H9 (cell line): ENCODE data around the gene TECPR2. TPM values are rescaled to one million over a fixed set of nuclear protein-coding genes. Genes with fewer than 3 reads are reported as not detected.

Experiments used
- DNase-seq: peaks from one replicate; pipeline ENCODE4 v3.0.0-alpha.2; 2017
- H2AFZ ChIP-seq: one replicate; pipeline ENCODE4 v1.6.1; 2013; ENCODE audit warnings: mild to moderate bottlenecking, low read length, control low read depth, moderate library complexity
- H2AK5ac ChIP-seq: 2 replicates; pipeline ENCODE4 v1.6.1; 2013; ENCODE audit warnings: low read length, control low read depth, mixed read lengths; ENCODE audit not compliant: insufficient read length
- H2BK120ac ChIP-seq: one replicate; pipeline ENCODE4 v1.6.1; 2013; ENCODE audit warnings: low read depth, mild to moderate bottlenecking, low read length, control low read depth, inconsistent platforms; ENCODE audit not compliant: poor library complexity, severe bottlenecking
- H2BK12ac ChIP-seq: 2 replicates; pipeline ENCODE4 v1.6.1; 2013; ENCODE audit warnings: low read length, control low read depth, mixed read lengths, low read depth; ENCODE audit not compliant: insufficient read length
- H2BK15ac ChIP-seq: 2 replicates; pipeline ENCODE4 v1.6.1; 2013; ENCODE audit warnings: low read depth, low read length, control low read depth
- H2BK20ac ChIP-seq: one replicate; pipeline ENCODE4 v1.6.1; 2013; ENCODE audit warnings: low read depth, mild to moderate bottlenecking, low read length, control low read depth, inconsistent platforms; ENCODE audit not compliant: poor library complexity, severe bottlenecking
- H2BK5ac ChIP-seq: 2 replicates; pipeline ENCODE4 v1.6.1; 2013; ENCODE audit warnings: low read length, control low read depth, mixed read lengths; ENCODE audit not compliant: insufficient read length
- H3K14ac ChIP-seq: 2 replicates; pipeline ENCODE4 v1.6.1; 2013; ENCODE audit warnings: low read length, control low read depth; ENCODE audit not compliant: insufficient read depth
- H3K18ac ChIP-seq: 2 replicates; pipeline ENCODE4 v1.6.1; 2013; ENCODE audit warnings: low read depth, mild to moderate bottlenecking, mixed read lengths, low read length, control low read depth; ENCODE audit not compliant: insufficient read length
- H3K23ac ChIP-seq: 2 replicates; pipeline ENCODE4 v1.6.1; 2013; ENCODE audit warnings: low read length, control low read depth, mixed read lengths, low read depth; ENCODE audit not compliant: insufficient read length
- H3K23me2 ChIP-seq: 2 replicates; pipeline ENCODE4 v1.6.1; 2013; ENCODE audit warnings: low read depth, mild to moderate bottlenecking, mixed read lengths, low read length, control low read depth; ENCODE audit not compliant: insufficient read length, poor library complexity, severe bottlenecking
- H3K27ac ChIP-seq: 2 replicates; pipeline ENCODE4 v1.5.1; 2013; ENCODE audit warnings: low read length, control low read depth, mixed read lengths, low read depth; ENCODE audit not compliant: insufficient read length
- H3K27me3 ChIP-seq: 2 replicates; pipeline ENCODE4 v1.6.1; 2013; ENCODE audit warnings: low read length, control low read depth, inconsistent platforms; ENCODE audit not compliant: insufficient read depth
- H3K4ac ChIP-seq: 2 replicates; pipeline ENCODE4 v1.6.1; 2013; ENCODE audit warnings: low read depth, mild to moderate bottlenecking, control low read depth, inconsistent platforms, low read length, moderate library complexity
- H3K4me1 ChIP-seq: 2 replicates; pipeline ENCODE4 v1.6.1; 2013; ENCODE audit warnings: low read length, control low read depth, inconsistent platforms; ENCODE audit not compliant: insufficient read depth
- H3K4me2 ChIP-seq: 2 replicates; pipeline ENCODE4 v1.6.1; 2013; ENCODE audit warnings: low read length, control low read depth, mixed read lengths; ENCODE audit not compliant: insufficient read length, insufficient read depth
- H3K56ac ChIP-seq: 2 replicates; pipeline ENCODE4 v1.6.1; 2013; ENCODE audit warnings: low read depth, mild to moderate bottlenecking, mixed read lengths, low read length, control low read depth; ENCODE audit not compliant: insufficient read length
- H3K79me1 ChIP-seq: 2 replicates; pipeline ENCODE4 v1.6.1; 2013; ENCODE audit warnings: low read depth, mild to moderate bottlenecking, moderate library complexity, low read length, control low read depth, inconsistent platforms; ENCODE audit not compliant: insufficient read depth, poor library complexity, severe bottlenecking
- H3K79me2 ChIP-seq: 2 replicates; pipeline ENCODE4 v1.6.1; 2013; ENCODE audit warnings: low read length, control low read depth, inconsistent platforms; ENCODE audit not compliant: insufficient read depth
- H3K9ac ChIP-seq: 2 replicates; pipeline ENCODE4 v1.6.1; 2013; ENCODE audit warnings: low read length, control low read depth, mixed read lengths; ENCODE audit not compliant: insufficient read length; ENCODE audit errors: extremely low read depth
- H3K9me3 ChIP-seq: one replicate; pipeline ENCODE4 v1.6.1; 2013; ENCODE audit warnings: low read depth, low read length, inconsistent platforms; ENCODE audit not compliant: control insufficient read depth
- H3T11ph ChIP-seq: one replicate; pipeline ENCODE4 v1.6.1; 2013; ENCODE audit warnings: mild to moderate bottlenecking, low read length, control low read depth, inconsistent platforms
- H4K20me1 ChIP-seq: one replicate; pipeline ENCODE4 v1.6.1; 2013; ENCODE audit not compliant: control insufficient read depth, insufficient read length, insufficient read depth
- H4K5ac ChIP-seq: 2 replicates; pipeline ENCODE4 v1.6.1; 2013; ENCODE audit warnings: low read depth, mild to moderate bottlenecking, mixed read lengths, low read length, control low read depth; ENCODE audit not compliant: insufficient read length
- H4K8ac ChIP-seq: replicated peaks from 2 replicates; pipeline ENCODE4 v1.6.1; 2013; ENCODE audit warnings: low read length, control low read depth, mixed read lengths, low read depth; ENCODE audit not compliant: insufficient read length
- H4K91ac ChIP-seq: 2 replicates; pipeline ENCODE4 v1.6.1; 2013; ENCODE audit warnings: low read depth, mild to moderate bottlenecking, moderate library complexity, mixed read lengths, low read length, control low read depth; ENCODE audit not compliant: insufficient read length
- H3K27ac Mint-ChIP-seq, 3 experiments: 2 replicates in 2 of 3; 3 replicates in 1 of 3; pipeline ENCODE4 v1.8.0; 2020 to 2021; ENCODE audit warnings: mixed read lengths in 3 of 3, mild to moderate bottlenecking in 1 of 3, moderate library complexity in 1 of 3
- H3K27me3 Mint-ChIP-seq: 2 replicates; pipeline ENCODE4 v1.8.0; 2021; ENCODE audit warnings: low read depth, mild to moderate bottlenecking, moderate library complexity, mixed read lengths
- H3K36me3 Mint-ChIP-seq, 3 experiments: 2 replicates in 2 of 3; 3 replicates in 1 of 3; pipeline ENCODE4 v1.8.0; 2020 to 2021; ENCODE audit warnings: low read depth in 3 of 3, mixed read lengths in 3 of 3; ENCODE audit not compliant: insufficient read depth in 1 of 3
- H3K4me1 Mint-ChIP-seq, 2 experiments: 2 replicates each; pipeline ENCODE4 v1.8.0; 2020; ENCODE audit warnings: mixed read lengths in 2 of 2
- H3K4me3 Mint-ChIP-seq, 2 experiments: 2 replicates in 1 of 2; 3 replicates in 1 of 2; pipeline ENCODE4 v1.8.0; 2020 to 2021; ENCODE audit warnings: mild to moderate bottlenecking in 2 of 2, mixed read lengths in 2 of 2, moderate library complexity in 1 of 2
- H3K9me3 Mint-ChIP-seq, 2 experiments: 2 replicates in 1 of 2; 3 replicates in 1 of 2; pipeline ENCODE4 v1.8.0; 2020; ENCODE audit warnings: mild to moderate bottlenecking in 2 of 2, mixed read lengths in 2 of 2, moderate library complexity in 1 of 2
- CTCF ChIP-seq: fragments of 200-600 bp; sonication (generic); conservative IDR thresholded peaks from 3 replicates; pipeline ENCODE4 v1.8.0; 2021; ENCODE audit warnings: antibody characterized with exemption, mild to moderate bottlenecking
- WGBS: extraction: QIAGEN DNeasy Blood & Tissue Kit; methylation state at CpG from one replicate; pipeline ENCODE4 v1.1.7; 2013; ENCODE audit warnings: missing lambda C conversion rate, low lambda C conversion rate, mixed read lengths; ENCODE audit not compliant: insufficient read length; ENCODE audit errors: extremely low coverage; 5-methylcytosine and 5-hydroxymethylcytosine counted together
- total RNA-seq: library from RNA; stranded (reverse); gene quantifications from 2 replicates; pipeline ENCODE4 v1.2.1, GENCODE V29; 2021

Gene TECPR2
- total RNA-seq, 1 experiment from 2014 or later: 15.4 TPM

- Histone ChIP-seq H3K79me2 (no peaks in the 10 kb centered on the region; the same call in 1 of the 2 replicates), H2BK20ac (no peak overlapping the region), H3K27me3 (no peaks in the 10 kb centered on the region), H3K4me2 (no peak overlapping the region), H3K23me2 (no peaks in the 10 kb centered on the region), H3K27ac (no peak overlapping the region), H2AK5ac (no peak overlapping the region), H4K5ac (no peak overlapping the region), H3K9ac (no peak overlapping the region), H3K4ac (no peak overlapping the region), H3K4me1 (no peaks in the 10 kb centered on the region), H3K9me3 (no peaks in the 10 kb centered on the region), H4K20me1 (no peaks in the 10 kb centered on the region), H3K23ac (no peak overlapping the region), H3T11ph (no peak overlapping the region), H2BK5ac (no peak overlapping the region), H4K91ac (no peak overlapping the region), H2AFZ (no peak overlapping the region), H3K14ac (no peak overlapping the region), H2BK120ac (no peak overlapping the region), H4K8ac (no peak overlapping the region), H3K79me1 (no peaks in the 10 kb centered on the region), H2BK15ac (no peak overlapping the region), H3K18ac (no peak overlapping the region), H3K56ac (no peak overlapping the region), H2BK12ac (no peak overlapping the region)
- WGBS: no CpG with 5 or more reads among the region's 1 CpG
- TF ChIP-seq CTCF: no peak
- Mint-ChIP-seq H3K9me3 (no peaks in the 10 kb centered on the region), H3K27ac (no peak overlapping the region), H3K4me3 (no peak overlapping the region), H3K36me3 (peaks cover 0 to 14% (median 4%) of the 10 kb centered on the region in 3 experiments; a peak in 4 of 7 replicates), H3K27me3 (no peaks in the 10 kb centered on the region), H3K4me1 (no peaks in the 10 kb centered on the region)
- no peak for DNase-seq
Measured at GRCh38 chr14:102469261-102469660, 106.5 kb downstream of the TECPR2 start.
